GM12864 (cell line): ENCODE results near the gene CMTM6.

Experiments used
- DNase-seq: peaks from one replicate; pipeline ENCODE4 v3.0.0-alpha.2; 2011; ENCODE audit warnings: low read depth
- H3K4me3 ChIP-seq: 2 replicates; pipeline ENCODE4 v1.5.1; 2011; ENCODE audit warnings: mild to moderate bottlenecking, low read depth, low read length, control low read depth
- CTCF ChIP-seq: IDR thresholded peaks from 2 replicates; pipeline ENCODE4 v1.5.1; 2011; ENCODE audit warnings: low read depth, mild to moderate bottlenecking, moderate library complexity, low read length, control low read depth, inconsistent platforms; ENCODE audit errors: missing control alignments

CMTM6 gene

GRCh38 chr3:32493437-32494414, 8.9 kb downstream of the CMTM6 start:
- TF ChIP-seq CTCF = no peak
- H3K4me3 ChIP-seq = no peak overlapping the region
- DNase-seq = peak; percentile 49

DNA sequence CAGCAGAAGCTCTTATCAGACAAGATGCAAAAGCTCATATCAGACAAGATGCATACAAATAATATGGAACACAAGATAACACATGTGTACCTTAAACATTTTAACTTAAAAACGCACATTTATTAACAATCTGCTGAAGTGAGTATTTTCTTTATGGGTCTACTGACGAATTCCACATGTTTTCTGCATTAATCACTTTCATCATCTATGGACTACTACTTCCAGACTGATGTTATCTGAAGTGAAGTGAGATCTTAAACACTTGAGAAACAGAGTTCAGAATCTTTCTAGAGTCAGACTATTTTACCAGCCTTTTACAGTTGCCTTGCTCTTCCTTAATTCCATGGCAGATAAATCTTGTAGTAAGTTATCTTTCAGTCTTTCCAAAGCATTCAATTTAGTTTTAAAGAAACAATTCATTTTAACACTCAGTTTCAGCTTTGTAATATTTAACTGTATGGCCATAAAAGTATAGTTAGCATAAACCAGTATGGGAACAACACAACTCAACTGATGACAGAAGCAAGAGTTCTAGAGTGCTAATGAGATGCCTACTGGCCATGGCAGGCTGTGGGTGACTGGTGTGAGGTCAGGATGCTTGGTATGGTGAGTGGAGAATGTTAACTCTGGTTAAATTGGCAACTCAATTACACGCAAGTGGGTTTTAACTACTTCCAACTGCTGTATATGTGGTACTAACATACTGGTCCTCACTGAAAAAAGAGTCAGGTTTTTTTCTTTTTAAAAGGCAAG, 9.8 kb downstream of the CMTM6 start:
- DNase-seq = no peak
- H3K4me3 ChIP-seq = no peak overlapping the region
- no peak for TF ChIP-seq CTCF

GRCh38 chr3:32488474-32489008, 14.1 kb downstream of the CMTM6 start:
- TF ChIP-seq CTCF = no peak
- H3K4me3 ChIP-seq = no peak overlapping the region
- no peak for DNase-seq

- no peak overlapping the region for H3K4me3 ChIP-seq
- no peak for TF ChIP-seq CTCF
- no peak for DNase-seq
These were observed 14.7 kb downstream of the CMTM6 start for GRCh38 chr3:32487781-32488473.

GRCh38 chr3:32484436-32484835, 18.2 kb downstream of the CMTM6 start:
- H3K4me3 ChIP-seq = no peak overlapping the region
- no peak for DNase-seq
- no peak for TF ChIP-seq CTCF

DNA sequence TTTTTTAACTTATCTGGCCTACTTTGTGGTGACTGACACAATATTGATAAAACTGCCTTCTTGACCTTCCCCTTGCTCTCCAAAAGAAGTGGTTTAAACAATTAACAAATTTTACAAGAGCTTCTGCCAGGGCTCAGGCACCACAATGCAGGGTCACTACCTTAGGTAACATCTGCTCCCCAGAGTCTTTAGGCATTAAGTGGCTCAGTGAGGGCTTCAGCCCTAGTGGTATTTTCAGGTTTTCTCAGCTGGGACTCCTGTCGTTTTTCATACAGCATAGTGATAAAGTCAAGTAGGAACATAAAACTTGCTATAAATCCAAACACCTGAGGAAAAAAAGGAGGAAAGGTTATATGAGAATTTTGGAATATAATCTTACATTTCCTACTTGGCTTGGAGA, 18.9 kb downstream of the CMTM6 start:
- TF ChIP-seq CTCF = no peak
- H3K4me3 ChIP-seq = no peak overlapping the region
- no peak for DNase-seq
